ENCODE data around the gene RTP2.
"Not testable (repeated sequence)": the region's sequence is repeated elsewhere in the genome, so short reads cannot be mapped to it uniquely, and the experiment has no call there.

The RTP2 gene

DNA sequence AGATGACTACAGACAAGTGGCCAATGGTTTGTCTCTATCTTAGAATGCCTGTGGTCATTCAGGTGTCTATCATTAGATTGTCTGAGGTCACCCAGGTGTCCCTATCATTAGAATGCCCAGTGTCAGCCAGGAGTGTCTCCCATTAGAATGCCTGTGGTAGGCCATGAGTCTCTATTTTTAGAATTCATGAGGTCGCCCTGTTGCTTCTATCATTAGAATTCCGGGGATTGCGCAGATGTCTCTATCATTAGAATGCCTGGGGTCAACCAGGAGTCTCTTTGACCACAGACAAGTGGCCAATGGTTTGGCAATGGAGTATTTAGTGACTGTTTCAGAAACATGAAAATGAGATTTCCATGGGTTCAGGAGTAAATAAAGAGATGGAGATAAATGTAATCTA lies 7.6 kb downstream of the RTP2 start:
- no peak overlapping the region for H3K27ac ChIP-seq
- TF ChIP-seq CTCF (conservative IDR thresholded peaks at IDR 0.05) = no peak

DNA sequence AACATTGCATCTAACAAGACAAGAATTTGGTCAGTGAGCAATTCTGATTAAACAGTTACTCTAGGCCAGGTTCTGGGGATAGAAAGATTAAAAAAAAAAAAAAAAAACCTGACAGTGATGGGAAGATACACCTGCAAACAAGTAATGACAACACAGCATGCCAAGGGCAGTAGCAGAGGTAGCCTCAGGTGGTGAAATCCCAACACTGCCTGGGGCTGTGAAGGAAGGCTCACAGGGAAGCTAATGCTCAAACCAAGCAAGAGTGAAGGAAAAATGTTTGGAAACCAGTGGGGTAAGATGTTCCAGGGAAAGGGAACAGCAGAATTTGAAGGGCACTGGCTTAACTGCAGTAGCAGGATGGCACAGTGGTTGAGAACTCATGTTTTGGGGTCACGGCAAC lies 8.9 kb downstream of the RTP2 start:
- no peak overlapping the region for H3K27ac ChIP-seq
- no peak for TF ChIP-seq CTCF (conservative IDR thresholded peaks at IDR 0.05)

GRCh38 chr3:187689984-187690383 lies 12.4 kb downstream of the RTP2 start:
- TF ChIP-seq CTCF (conservative IDR thresholded peaks at IDR 0.05) = no peak
- H3K27ac ChIP-seq = no peak overlapping the region

- TF ChIP-seq CTCF (conservative IDR thresholded peaks at IDR 0.05) = no peak
- no peak overlapping the region for H3K27ac ChIP-seq
Measured at GRCh38 chr3:187686621-187687273, 15.6 kb downstream of the RTP2 start.

- no peak overlapping the region for H3K27ac ChIP-seq
- no peak for TF ChIP-seq CTCF (conservative IDR thresholded peaks at IDR 0.05)
Measured at GRCh38 chr3:187685948-187686347, 16.4 kb downstream of the RTP2 start.

GRCh38 chr3:187684880-187685279 lies 17.5 kb downstream of the RTP2 start:
- H3K27ac ChIP-seq = no peak overlapping the region
- no peak for TF ChIP-seq CTCF (conservative IDR thresholded peaks at IDR 0.05)

GRCh38 chr3:187684444-187684843 lies 17.9 kb downstream of the RTP2 start:
- no peak overlapping the region for H3K27ac ChIP-seq
- TF ChIP-seq CTCF (conservative IDR thresholded peaks at IDR 0.05) = no peak

DNA sequence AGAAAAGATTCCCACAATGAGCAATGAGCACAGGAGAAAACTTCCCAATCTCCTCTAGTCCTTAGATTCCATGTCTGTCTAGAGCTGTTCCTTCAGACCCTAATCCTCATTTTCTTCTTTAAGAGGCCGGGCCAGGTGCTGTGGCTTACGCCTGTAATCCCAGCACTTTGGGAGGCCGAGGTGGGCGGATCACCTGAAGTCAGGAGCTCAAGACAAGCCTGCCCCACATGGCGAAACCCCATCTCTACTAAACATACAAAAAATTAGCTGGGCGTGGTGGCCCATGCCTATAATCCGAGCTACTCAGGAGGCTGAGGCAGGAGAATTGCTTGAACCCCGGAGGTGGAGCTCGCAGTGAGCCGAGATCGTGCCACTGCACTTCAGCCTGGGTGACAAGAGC lies 20.6 kb downstream of the RTP2 start:
- H3K27ac ChIP-seq = not testable (repeated sequence)

Measured in VCaP (cell line).